Gastroesophageal sphincter (tissue), 4 donors: ENCODE data around the gene IP6K2. TPM values are rescaled to one million over a fixed set of nuclear protein-coding genes. Genes with fewer than 3 reads are reported as not detected.
A peak's percentile ranks its signal among the peaks of the same experiment; 100 is the strongest.

ENCODE experiments used
- ATAC-seq: fragments of 150-250 bp; one replicate; pipeline ENCODE4 v1.9.1; 2016; ENCODE audit warnings: mild to moderate bottlenecking, moderate library complexity
- H3K27ac ChIP-seq, 4 donors: fragments of 200-600 bp; sonication (generic) in 3 of 4; 1 replicate in 3 of 4; 2 replicates in 1 of 4; pipeline ENCODE4 v1.5.1; 2016 to 2019
- H3K27me3 ChIP-seq: fragments of 200-600 bp; sonication (generic); one replicate; pipeline ENCODE4 v1.5.1; 2019
- H3K36me3 ChIP-seq, 2 donors: fragments of 200-600 bp; sonication (generic); one replicate each; pipeline ENCODE4 v1.5.1; 2019; ENCODE audit warnings: control low read depth in 1 of 2
- H3K4me1 ChIP-seq, 3 donors: fragments of 200-600 bp; sonication (generic); 1 replicate in 2 of 3; 2 replicates in 1 of 3; pipeline ENCODE4 v1.5.1; 2016 to 2019; ENCODE audit warnings: control low read depth in 2 of 3
- H3K4me3 ChIP-seq, 2 donors: fragments of 200-600 bp; sonication (generic); one replicate each; pipeline ENCODE4 v1.5.1; 2019; ENCODE audit warnings: mild to moderate bottlenecking in 1 of 2, moderate library complexity in 1 of 2
- H3K9me3 ChIP-seq, 3 donors: fragments of 200-600 bp; sonication (generic); one replicate each; pipeline ENCODE4 v1.5.1; 2017 to 2019; ENCODE audit warnings: control low read depth in 2 of 3
- CTCF ChIP-seq, 4 experiments: fragments of 200-600 bp in 2 of 4; fragments of 450-650 bp in 2 of 4; sonication (generic) in 1 of 4; IDR thresholded peaks; one replicate each; pipeline ENCODE4 v1.5.1; 2017 to 2019; ENCODE audit warnings: antibody characterized with exemption in 4 of 4, mild to moderate bottlenecking in 2 of 4, moderate library complexity in 2 of 4
- EP300 ChIP-seq: sonication (generic); formaldehyde crosslinking; IDR thresholded peaks from one replicate; pipeline ENCODE4 v1.6.1; 2017; ENCODE audit warnings: antibody characterized with exemption, mild to moderate bottlenecking
- POLR2A ChIP-seq, 2 donors: fragments of 450-650 bp; IDR thresholded peaks; one replicate each; pipeline ENCODE4 v1.6.1; 2017; ENCODE audit warnings: antibody characterized with exemption in 2 of 2, mild to moderate bottlenecking in 2 of 2, moderate library complexity in 1 of 2
- POLR2AphosphoS5 ChIP-seq: sonication (generic); formaldehyde crosslinking; IDR thresholded peaks from one replicate; pipeline ENCODE4 v1.6.1; 2017; ENCODE audit warnings: antibody characterized with exemption
- WGBS, 2 donors: methylation state at CpG; one replicate each; pipeline ENCODE4 v1.1.5; 2018; ENCODE audit warnings: low coverage in 1 of 2; 5-methylcytosine and 5-hydroxymethylcytosine counted together
- total RNA-seq, 4 donors: library from RNA; depleted of rRNA; stranded (reverse); fragments of >200 nt; gene quantifications; one replicate each; pipeline ENCODE4 v1.1.0, GENCODE V29; 2016

The IP6K2 gene
- total RNA-seq, 4 donors from 2014 or later, result 44.5 to 52.8 (median 48.1) TPM

DNA sequence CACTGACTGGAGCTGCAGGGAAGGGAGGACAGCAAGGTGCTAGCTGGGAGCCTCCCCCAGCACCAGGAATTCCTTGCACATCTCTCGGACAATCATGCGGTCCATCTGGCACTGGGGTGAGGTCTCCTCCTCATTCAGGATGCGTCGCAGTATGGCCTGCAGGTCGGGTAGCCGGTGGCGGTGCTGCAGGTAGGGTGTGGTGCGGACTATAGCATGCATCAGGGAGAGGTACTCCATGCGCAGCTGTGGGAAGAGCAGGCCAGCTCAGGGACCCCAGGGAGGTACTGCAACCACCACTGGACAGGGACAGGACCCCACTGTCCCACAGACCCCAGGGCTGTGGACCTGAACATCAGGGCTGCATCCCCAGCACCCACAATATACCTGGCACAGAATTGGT, 42.5 kb downstream of the IP6K2 start:
- no CpG with 5 or more reads among the region's 9 CpGs for WGBS, 2 donors
- H3K27me3 ChIP-seq, result no peaks in the 10 kb centered on the region
- no peaks in the 10 kb centered on the region for H3K9me3 ChIP-seq
- H3K27ac ChIP-seq, result no peak overlapping the region
- H3K36me3 ChIP-seq, result peaks cover 0 to 66% of the 10 kb centered on the region in 2 donors
- no peak overlapping the region for H3K4me3 ChIP-seq
- TF ChIP-seq POLR2AphosphoS5 (no peak), POLR2A (IDR thresholded peaks at IDR 0.05) (no peak), CTCF (IDR thresholded peaks at IDR 0.05) (no peak), EP300 (no peak)
- no peaks in the 10 kb centered on the region for H3K4me1 ChIP-seq
- ATAC-seq, result no peak

DNA sequence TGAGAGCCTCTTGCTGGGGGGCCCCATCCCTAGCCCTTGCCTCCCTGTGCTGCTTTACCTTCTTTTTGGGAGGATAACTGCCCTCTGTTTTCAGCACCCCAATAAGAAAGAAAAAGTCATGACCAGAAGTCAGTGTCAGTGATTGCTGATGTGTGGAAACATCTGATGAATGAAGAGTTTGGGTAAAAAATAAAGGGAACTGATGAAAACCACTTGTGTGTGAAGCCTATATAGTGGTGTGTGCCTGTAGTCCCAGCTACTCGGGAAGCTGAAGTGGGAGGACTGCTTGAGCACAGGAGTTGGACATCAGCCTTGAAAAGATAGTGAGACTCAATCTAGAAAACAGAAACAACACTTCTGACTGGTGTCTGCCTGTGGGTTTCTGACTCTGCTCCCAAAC, 44.5 kb downstream of the IP6K2 start:
- H3K27ac ChIP-seq, result no peak overlapping the region
- H3K9me3 ChIP-seq, result no peaks in the 10 kb centered on the region
- no peak for ATAC-seq
- H3K4me1 ChIP-seq, result no peaks in the 10 kb centered on the region
- TF ChIP-seq POLR2A (IDR thresholded peaks at IDR 0.05) (no peak), EP300 (no peak), POLR2AphosphoS5 (no peak), CTCF (IDR thresholded peaks at IDR 0.05) (no peak)
- H3K36me3 ChIP-seq, result peaks cover 0 to 46% of the 10 kb centered on the region in 2 donors
- WGBS, 2 donors, result 75% methylated on average over 1 of the region's 1 CpG; no CpG with 5 or more reads in 1 of the 2 donors
- H3K4me3 ChIP-seq, result no peak overlapping the region
- no peaks in the 10 kb centered on the region for H3K27me3 ChIP-seq

- 71 to 89% methylated on average over 2 to 3 of the region's 4 CpGs for WGBS, 2 donors
- no peak for TF ChIP-seq EP300
- TF ChIP-seq POLR2AphosphoS5, result no peak
- TF ChIP-seq CTCF (IDR thresholded peaks at IDR 0.05), result no peak
- TF ChIP-seq POLR2A (IDR thresholded peaks at IDR 0.05), result no peak
- Histone ChIP-seq H3K36me3 (no peaks in the 10 kb centered on the region), H3K9me3 (no peaks in the 10 kb centered on the region), H3K4me1 (peaks cover 0 to 34% (median 4%) of the 10 kb centered on the region in 3 donors), H3K4me3 (no peak overlapping the region), H3K27ac (no peak overlapping the region), H3K27me3 (peaks cover 46% of the 10 kb centered on the region)
- no peak for ATAC-seq
Measured at GRCh38 chr3:48664929-48665328, 52.1 kb downstream of the IP6K2 start.

DNA sequence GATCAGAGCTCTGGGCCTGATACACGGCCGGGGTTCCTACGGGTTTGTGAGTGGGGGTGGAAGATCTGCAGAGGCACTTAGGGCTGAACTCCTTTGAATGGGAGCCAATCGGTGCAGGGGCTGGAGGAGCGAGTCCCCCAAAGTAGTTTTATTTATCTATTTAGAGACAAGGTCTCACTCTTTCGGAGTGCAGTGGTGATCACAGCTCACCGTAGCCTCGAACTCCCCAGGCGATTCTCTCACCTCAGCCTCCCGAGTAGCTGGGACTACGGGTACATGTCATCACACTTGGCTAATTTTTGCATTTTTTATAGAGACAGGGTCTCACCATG, 52.7 kb downstream of the IP6K2 start:
- Histone ChIP-seq H3K4me1 (peaks cover 0 to 34% (median 4%) of the 10 kb centered on the region in 3 donors), H3K36me3 (no peaks in the 10 kb centered on the region), H3K27me3 (peaks cover 53% of the 10 kb centered on the region), H3K4me3 (no peak overlapping the region), H3K9me3 (no peaks in the 10 kb centered on the region), H3K27ac (peak overlapping the region in 2 of 4 donors; percentile 78 to 87)
- no peak for ATAC-seq
- TF ChIP-seq CTCF (IDR thresholded peaks at IDR 0.05) (no peak), POLR2A (IDR thresholded peaks at IDR 0.05) (no peak), POLR2AphosphoS5 (no peak), EP300 (no peak)
- WGBS, 2 donors, result 40% methylated on average over 3 of the region's 11 CpGs; no CpG with 5 or more reads in 1 of the 2 donors

- peak; percentile 89 for ATAC-seq
- no peaks in the 10 kb centered on the region for H3K36me3 ChIP-seq
- TF ChIP-seq POLR2AphosphoS5 (peak; percentile 26), CTCF (IDR thresholded peaks at IDR 0.05) (peak in 3 of 4 experiments; percentile 52 to 67 (median 66)), POLR2A (IDR thresholded peaks at IDR 0.05) (peak in 1 of 2 donors; percentile 14), EP300 (no peak)
- 7% methylated on average over 3 of the region's 66 CpGs; no CpG with 5 or more reads in 1 of the 2 donors for WGBS, 2 donors
- peaks cover 58% of the 10 kb centered on the region for H3K27me3 ChIP-seq
- peak overlapping the region; percentile 10 to 52 for H3K4me3 ChIP-seq
- H3K27ac ChIP-seq, result peak overlapping the region in 3 of 4 donors; percentile 74 to 87 (median 78)
- no peaks in the 10 kb centered on the region for H3K9me3 ChIP-seq
- H3K4me1 ChIP-seq, result peaks cover 0 to 34% (median 4%) of the 10 kb centered on the region in 3 donors
Measured at GRCh38 chr3:48663489-48664312, 53.3 kb downstream of the IP6K2 start.
